ENCODE data around the gene CAMLG. TPM values are rescaled to one million over a fixed set of nuclear protein-coding genes. Genes with fewer than 3 reads are reported as not detected.

CAMLG gene
- total RNA-seq, 1 donor from 2014 or later: 30.9 TPM

GRCh38 chr5:134777366-134777765 lies 39.0 kb downstream of the CAMLG start:
- no peak for DNase-seq (ENCODE audit: low read depth in 2 of 2)

GRCh38 chr5:134784241-134784920 lies 46.0 kb downstream of the CAMLG start:
- DNase-seq (ENCODE audit: low read depth in 2 of 2): peak in 1 of 2 donors; percentile 30

- peak in 1 of 2 donors; percentile 33 for DNase-seq (ENCODE audit: low read depth in 2 of 2)
These were observed 46.7 kb downstream of the CAMLG start for GRCh38 chr5:134784946-134785620.

- no peak for DNase-seq (ENCODE audit: low read depth in 2 of 2)
These were observed 49.3 kb downstream of the CAMLG start for GRCh38 chr5:134787692-134788091.

GRCh38 chr5:134791580-134791979 lies 53.2 kb downstream of the CAMLG start:
- DNase-seq (ENCODE audit: low read depth in 2 of 2): no peak

- DNase-seq (ENCODE audit: low read depth in 2 of 2): no peak
These were observed 53.9 kb downstream of the CAMLG start for GRCh38 chr5:134792286-134792685.

GRCh38 chr5:134793111-134793510 lies 54.8 kb downstream of the CAMLG start:
- DNase-seq (ENCODE audit: low read depth in 2 of 2): no peak

- peak in 1 of 2 donors; percentile 40 for DNase-seq (ENCODE audit: low read depth in 2 of 2)
These were observed 55.7 kb downstream of the CAMLG start for GRCh38 chr5:134794082-134794481.

GRCh38 chr5:134794819-134795218 lies 56.5 kb downstream of the CAMLG start:
- DNase-seq (ENCODE audit: low read depth in 2 of 2): no peak

- no peak for DNase-seq (ENCODE audit: low read depth in 2 of 2)
These were observed 60.1 kb downstream of the CAMLG start for GRCh38 chr5:134798468-134798867.

Other genes with a start within 250 kb of the CAMLG start
- 12.5 and 17.3 TPM in 2 replicates for gene JADE2, start 212.9 kb upstream of the CAMLG start, total RNA-seq
- 20.7 and 26.3 TPM in 2 replicates for gene SAR1B, start 105.7 kb upstream of the CAMLG start, total RNA-seq
- gene SEC24A, start 89.8 kb upstream of the CAMLG start, total RNA-seq: 13.5 and 18.5 TPM in 2 replicates
- gene DDX46, start 20.2 kb downstream of the CAMLG start, total RNA-seq: 14.4 and 16.3 TPM in 2 replicates
- 36.8 and 43.1 TPM in 2 replicates for gene C5orf24, start 107.4 kb downstream of the CAMLG start, total RNA-seq
- 61.9 and 114 TPM in 2 replicates for gene TXNDC15, start 135.8 kb downstream of the CAMLG start, total RNA-seq
- 4.2 and 4.7 TPM in 2 replicates for gene PCBD2, start 166.6 kb downstream of the CAMLG start, total RNA-seq
- gene CATSPER3, start 229.4 kb downstream of the CAMLG start, total RNA-seq: under 0.01 and 0.13 TPM in 2 replicates

All from dermis microvascular lymphatic vessel endothelial cell (primary cell).